ENCODE results near the gene CCDC172. TPM values are rescaled to one million over a fixed set of nuclear protein-coding genes. Genes with fewer than 3 reads are reported as not detected.
A peak's percentile ranks its signal among the peaks of the same experiment; 100 is the strongest.

Gene CCDC172
- total and polyA plus RNA-seq, 5 donors = not detected

GRCh38 chr10:116300542-116300941 lies 23.7 kb upstream of the CCDC172 start:
- Histone ChIP-seq H3K4me3 (ENCODE audit: low read length) (no peak overlapping the region), H3K27me3 (ENCODE audit: control insufficient read depth, insufficient read depth) (no peaks in the 10 kb centered on the region), H3K4me1 (ENCODE audit: control insufficient read depth, insufficient read depth, low read length) (no peaks in the 10 kb centered on the region), H3K9me3 (ENCODE audit: control insufficient read depth, low read length) (no peaks in the 10 kb centered on the region), H3K27ac (ENCODE audit: low read length) (no peak overlapping the region)
- no peak for ATAC-seq
- no peak for DNase-seq
- intact Hi-C loops (cut with DNase I) = no loop called here
- 53% methylated on average over 1 of the region's 1 CpG for WGBS

DNA sequence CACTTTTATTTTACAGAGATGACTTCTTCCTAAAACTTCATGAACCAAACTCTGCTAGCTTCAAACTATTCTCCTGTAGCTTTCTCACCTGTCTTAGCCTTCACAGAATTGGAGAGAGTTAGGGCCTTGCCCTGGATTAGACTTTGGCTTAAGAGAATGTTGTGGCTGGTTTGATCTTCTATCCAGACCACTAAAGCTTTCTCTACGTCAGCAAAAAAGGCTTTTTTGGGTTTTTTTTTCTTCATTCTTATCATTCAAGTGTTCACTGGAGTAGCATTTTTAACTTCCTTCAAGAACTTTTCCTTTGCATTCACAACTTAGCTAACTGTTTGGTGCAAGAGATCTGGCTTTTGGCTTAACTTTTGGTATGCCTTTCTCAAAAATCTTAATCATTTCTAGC lies 19.3 kb upstream of the CCDC172 start:
- ATAC-seq = no peak
- Histone ChIP-seq H3K4me1 (ENCODE audit: control insufficient read depth, insufficient read depth, low read length) (no peaks in the 10 kb centered on the region), H3K9me3 (ENCODE audit: control insufficient read depth, low read length) (no peaks in the 10 kb centered on the region), H3K27me3 (ENCODE audit: control insufficient read depth, insufficient read depth) (no peaks in the 10 kb centered on the region), H3K27ac (ENCODE audit: low read length) (no peak overlapping the region), H3K4me3 (ENCODE audit: low read length) (no peak overlapping the region)
- 56% methylated on average over 1 of the region's 1 CpG for WGBS
- intact Hi-C loops (cut with DNase I) = no loop called here
- DNase-seq = no peak

DNA sequence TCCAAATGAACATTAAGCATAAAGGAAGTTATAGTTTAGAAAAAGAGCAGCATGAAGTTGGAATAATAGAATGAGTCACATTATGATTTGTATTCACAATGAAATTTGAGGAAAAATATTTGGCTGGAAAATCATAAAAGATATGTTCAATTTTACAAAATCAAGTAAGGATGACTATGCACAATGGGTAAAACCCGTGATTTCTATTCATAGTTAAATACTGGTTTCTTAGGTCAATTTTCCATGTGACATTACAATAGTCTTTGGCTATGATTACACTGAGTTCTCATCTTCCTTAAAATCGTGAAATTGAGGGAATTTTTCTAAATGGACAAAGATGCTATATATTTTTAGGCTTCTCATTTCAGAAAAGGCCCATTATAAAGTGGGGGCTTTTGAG lies 17.4 kb upstream of the CCDC172 start:
- no peaks in the 10 kb centered on the region for H3K9me3 ChIP-seq (ENCODE audit: control insufficient read depth, low read length)
- ATAC-seq (no peak), DNase-seq (no peak)
- WGBS = 63% methylated on average over 2 of the region's 2 CpGs
- intact Hi-C loops (cut with DNase I) = no loop called here
- H3K4me1 ChIP-seq (ENCODE audit: control insufficient read depth, insufficient read depth, low read length) = no peaks in the 10 kb centered on the region
- H3K27ac ChIP-seq (ENCODE audit: low read length) = no peak overlapping the region
- H3K4me3 ChIP-seq (ENCODE audit: low read length) = no peak overlapping the region
- H3K27me3 ChIP-seq (ENCODE audit: control insufficient read depth, insufficient read depth) = no peaks in the 10 kb centered on the region

GRCh38 chr10:116307455-116307854 lies 16.8 kb upstream of the CCDC172 start:
- intact Hi-C loops (cut with DNase I) = no loop called here
- DNase-seq = no peak
- ATAC-seq = no peak
- Histone ChIP-seq H3K27ac (ENCODE audit: low read length) (no peak overlapping the region), H3K4me3 (ENCODE audit: low read length) (no peak overlapping the region), H3K9me3 (ENCODE audit: control insufficient read depth, low read length) (no peaks in the 10 kb centered on the region), H3K4me1 (ENCODE audit: control insufficient read depth, insufficient read depth, low read length) (no peaks in the 10 kb centered on the region), H3K27me3 (ENCODE audit: control insufficient read depth, insufficient read depth) (no peaks in the 10 kb centered on the region)
- 59% methylated on average over 4 of the region's 4 CpGs for WGBS

DNA sequence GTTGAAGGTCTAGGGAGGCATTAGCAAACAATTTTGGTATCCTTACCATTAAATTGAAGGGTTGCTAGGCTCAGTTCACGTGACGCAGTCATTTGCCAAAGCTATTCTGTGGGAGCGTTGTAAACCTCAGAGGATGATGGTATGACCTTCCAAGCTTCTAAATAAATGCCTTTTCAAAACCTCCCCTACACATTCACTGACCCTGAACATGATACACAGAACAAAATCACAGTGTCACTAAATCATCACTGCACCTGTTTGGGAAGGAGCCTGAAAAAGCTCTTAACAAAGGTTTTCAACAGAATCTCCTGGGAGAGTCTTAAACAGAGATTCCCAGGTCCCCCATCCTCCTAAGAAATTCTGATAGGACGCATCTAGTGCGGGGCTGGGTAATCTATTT lies 13.2 kb upstream of the CCDC172 start:
- intact Hi-C loops (cut with DNase I) = no loop called here
- Histone ChIP-seq H3K27me3 (ENCODE audit: control insufficient read depth, insufficient read depth) (no peaks in the 10 kb centered on the region), H3K4me3 (ENCODE audit: low read length) (no peak overlapping the region), H3K9me3 (ENCODE audit: control insufficient read depth, low read length) (no peaks in the 10 kb centered on the region), H3K27ac (ENCODE audit: low read length) (no peak overlapping the region), H3K4me1 (ENCODE audit: control insufficient read depth, insufficient read depth, low read length) (no peaks in the 10 kb centered on the region)
- ATAC-seq (no peak), DNase-seq (no peak)
- 88% methylated on average over 5 of the region's 5 CpGs for WGBS

DNA sequence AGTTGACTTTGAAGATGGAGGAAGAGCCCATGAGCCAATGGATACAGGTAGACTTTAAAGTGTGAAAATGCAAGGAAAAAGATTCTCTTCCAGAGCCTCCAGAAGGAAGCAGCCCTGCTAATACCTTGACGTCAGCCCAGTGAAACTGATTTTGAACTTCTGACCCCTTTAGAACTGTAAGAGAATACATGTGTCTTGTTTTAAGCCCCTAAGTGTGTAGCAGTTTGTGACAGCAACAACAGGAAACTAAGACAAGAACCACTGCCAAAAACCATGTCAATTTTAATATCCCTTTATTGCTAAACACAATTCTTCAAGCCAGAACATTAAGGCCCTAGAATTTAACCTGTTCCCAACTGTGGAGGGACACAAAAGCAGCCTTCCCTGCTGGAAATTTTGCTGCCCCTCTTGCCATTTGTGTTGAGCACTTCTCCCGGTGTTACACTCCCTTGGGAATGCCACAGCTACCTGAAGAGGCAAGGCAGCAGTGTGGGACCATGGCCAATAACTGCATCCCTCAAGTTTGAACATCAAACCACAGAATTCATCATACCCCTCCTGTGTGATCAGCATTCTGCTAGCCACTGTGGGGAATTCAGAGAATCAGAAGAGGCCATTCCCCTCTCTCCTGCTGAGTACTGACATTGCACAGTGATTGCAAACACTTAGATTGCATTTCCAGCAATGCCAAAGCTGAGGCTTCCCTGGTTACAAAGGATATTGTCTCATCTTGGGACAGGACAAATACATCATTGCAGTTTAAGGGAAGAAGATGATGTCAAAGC lies 12.3 kb upstream of the CCDC172 start:
- H3K27ac ChIP-seq (ENCODE audit: low read length) = no peak overlapping the region
- H3K27me3 ChIP-seq (ENCODE audit: control insufficient read depth, insufficient read depth) = no peaks in the 10 kb centered on the region
- H3K4me3 ChIP-seq (ENCODE audit: low read length) = no peak overlapping the region
- 56% methylated on average over 2 of the region's 2 CpGs for WGBS
- intact Hi-C loops (cut with DNase I) = no loop called here
- H3K9me3 ChIP-seq (ENCODE audit: control insufficient read depth, low read length) = no peaks in the 10 kb centered on the region
- no peak for ATAC-seq
- DNase-seq = no peak
- H3K4me1 ChIP-seq (ENCODE audit: control insufficient read depth, insufficient read depth, low read length) = no peaks in the 10 kb centered on the region

GRCh38 chr10:116312548-116312947 lies 11.7 kb upstream of the CCDC172 start:
- intact Hi-C loops (cut with DNase I) = no loop called here
- DNase-seq = no peak
- Histone ChIP-seq H3K9me3 (ENCODE audit: control insufficient read depth, low read length) (no peaks in the 10 kb centered on the region), H3K27me3 (ENCODE audit: control insufficient read depth, insufficient read depth) (no peaks in the 10 kb centered on the region), H3K27ac (ENCODE audit: low read length) (no peak overlapping the region), H3K4me1 (ENCODE audit: control insufficient read depth, insufficient read depth, low read length) (no peaks in the 10 kb centered on the region), H3K4me3 (ENCODE audit: low read length) (no peak overlapping the region)
- 86% methylated on average over 4 of the region's 4 CpGs for WGBS
- ATAC-seq = no peak

GRCh38 chr10:116316503-116316902 lies 7.7 kb upstream of the CCDC172 start:
- no peaks in the 10 kb centered on the region for H3K27me3 ChIP-seq (ENCODE audit: control insufficient read depth, insufficient read depth)
- 25% methylated on average over 2 of the region's 2 CpGs for whole genome bisulfite sequencing
- no peaks in the 10 kb centered on the region for H3K4me1 ChIP-seq (ENCODE audit: control insufficient read depth, insufficient read depth, low read length)
- H3K27ac ChIP-seq (ENCODE audit: low read length) = no peak overlapping the region
- intact Hi-C loops (cut with DNase I) = no loop called here
- no peak for ATAC-seq
- DNase-seq = no peak
- no peaks in the 10 kb centered on the region for H3K9me3 ChIP-seq (ENCODE audit: control insufficient read depth, low read length)
- no peak overlapping the region for H3K4me3 ChIP-seq (ENCODE audit: low read length)

DNA sequence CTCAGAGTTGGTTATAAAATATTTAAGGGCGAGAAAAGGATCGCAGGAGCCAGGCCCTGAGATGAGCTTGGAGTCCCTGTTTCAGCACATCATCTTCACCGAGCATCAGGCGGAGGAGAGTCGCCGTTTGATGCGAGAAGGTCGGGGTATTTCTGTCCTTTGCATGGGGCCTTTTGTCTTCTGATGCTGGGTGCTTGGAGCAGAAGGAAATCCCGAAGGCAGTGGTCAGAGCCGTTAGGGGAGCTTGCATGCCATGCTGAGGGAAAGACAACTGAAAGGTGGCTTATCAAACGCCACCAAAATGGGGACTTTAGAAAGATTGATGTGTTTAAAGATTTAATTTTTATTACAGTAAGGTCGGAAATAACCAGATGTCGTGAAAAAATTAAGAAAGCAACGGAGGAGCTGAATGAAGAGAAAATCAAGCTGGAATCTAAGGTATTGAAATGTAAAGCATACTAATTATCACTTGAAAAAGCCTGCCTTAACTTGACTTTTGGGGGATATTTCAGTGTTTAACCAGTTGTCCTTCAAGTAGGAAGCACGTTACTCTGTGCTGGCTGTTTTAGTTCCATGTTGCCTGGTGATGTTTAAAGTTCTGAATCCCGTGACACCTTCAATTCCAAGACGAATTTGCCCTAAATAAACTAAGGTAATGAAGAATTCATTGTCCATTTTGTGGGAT lies 845 bp downstream of the CCDC172 start:
- Histone ChIP-seq H3K27me3 (ENCODE audit: control insufficient read depth, insufficient read depth) (no peaks in the 10 kb centered on the region), H3K4me3 (ENCODE audit: low read length) (no peak overlapping the region), H3K4me1 (ENCODE audit: control insufficient read depth, insufficient read depth, low read length) (no peaks in the 10 kb centered on the region), H3K9me3 (ENCODE audit: control insufficient read depth, low read length) (no peaks in the 10 kb centered on the region), H3K27ac (ENCODE audit: low read length) (no peak overlapping the region)
- intact Hi-C loops (cut with DNase I) = no loop called here
- no peak for ATAC-seq
- 37% methylated on average over 17 of the region's 17 CpGs for WGBS
- DNase-seq = peak in 1 of 3 donors; percentile 22

GRCh38 chr10:116325987-116326386 lies 1.7 kb downstream of the CCDC172 start:
- 73% methylated on average over 2 of the region's 2 CpGs for WGBS
- ATAC-seq = no peak
- Histone ChIP-seq H3K27ac (ENCODE audit: low read length) (no peak overlapping the region), H3K4me3 (ENCODE audit: low read length) (no peak overlapping the region), H3K9me3 (ENCODE audit: control insufficient read depth, low read length) (no peaks in the 10 kb centered on the region), H3K27me3 (ENCODE audit: control insufficient read depth, insufficient read depth) (no peaks in the 10 kb centered on the region), H3K4me1 (ENCODE audit: control insufficient read depth, insufficient read depth, low read length) (no peaks in the 10 kb centered on the region)
- intact Hi-C loops (cut with DNase I) = no loop called here
- no peak for DNase-seq

DNA sequence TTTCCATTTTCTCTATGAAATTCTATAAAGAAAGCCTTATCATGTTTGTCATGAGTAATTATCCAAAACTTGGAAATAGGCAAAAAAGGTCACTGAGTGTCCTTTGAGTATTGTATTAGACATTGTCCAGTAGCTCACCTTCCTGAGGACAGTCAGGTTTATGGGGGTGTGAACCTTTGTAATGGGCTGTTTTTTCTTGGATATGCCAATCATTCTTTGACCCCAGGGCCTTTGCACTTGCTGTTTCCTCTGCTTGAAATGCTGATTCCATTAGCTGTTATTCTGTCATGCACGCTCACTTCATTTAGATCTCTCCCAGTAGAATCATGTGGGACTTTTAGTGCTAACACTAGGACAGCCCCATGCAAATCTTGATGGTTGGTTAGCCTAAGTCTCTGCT lies 4.9 kb downstream of the CCDC172 start:
- ATAC-seq = no peak
- intact Hi-C loops (cut with DNase I) = no loop called here
- DNase-seq = no peak
- WGBS = 90% methylated on average over 1 of the region's 1 CpG
- H3K4me1 ChIP-seq (ENCODE audit: control insufficient read depth, insufficient read depth, low read length) = no peaks in the 10 kb centered on the region
- no peak overlapping the region for H3K27ac ChIP-seq (ENCODE audit: low read length)
- H3K27me3 ChIP-seq (ENCODE audit: control insufficient read depth, insufficient read depth) = no peaks in the 10 kb centered on the region
- no peaks in the 10 kb centered on the region for H3K9me3 ChIP-seq (ENCODE audit: control insufficient read depth, low read length)
- no peak overlapping the region for H3K4me3 ChIP-seq (ENCODE audit: low read length)

Data from right cardiac atrium (tissue), 5 donors.